Activated T-cell treated with anti-CD3 and anti-CD28 coated beads, Interleukin-2, amount 50 U/mL, for 72 hours (primary cell): ENCODE results near the gene SELENOM. TPM values are rescaled to one million over a fixed set of nuclear protein-coding genes. Genes with fewer than 3 reads are reported as not detected.
"Not testable (repeated sequence)": the region's sequence is repeated elsewhere in the genome, so short reads cannot be mapped to it uniquely, and the experiment has no call there.

Experiments used
- ATAC-seq, 2 donors: fragments of 150-1000 bp; cut with Tn5 transposase; replicated peaks in 1 of 2; 2 replicates each; pipeline ENCODE4 v1.10.0; 2021; ENCODE audit warnings: moderate library complexity in 2 of 2, mild to moderate bottlenecking in 1 of 2
- DNase-seq, 2 donors: peaks; one replicate each; pipeline ENCODE4 v3.0.0; 2021 to 2022; ENCODE audit warnings: mixed read lengths in 1 of 2
- H3K27ac Mint-ChIP-seq: one replicate; pipeline ENCODE4 v1.8.0; 2022; ENCODE audit warnings: mild to moderate bottlenecking, moderate library complexity, mixed read lengths
- H3K27me3 Mint-ChIP-seq: one replicate; pipeline ENCODE4 v1.8.0; 2022; ENCODE audit warnings: low read depth, mixed read lengths
- H3K36me3 Mint-ChIP-seq, 2 donors: one replicate each; pipeline ENCODE4 v1.8.0; 2022; ENCODE audit warnings: mixed read lengths in 2 of 2, mild to moderate bottlenecking in 1 of 2; ENCODE audit not compliant: insufficient read depth in 2 of 2
- H3K4me1 Mint-ChIP-seq: one replicate; pipeline ENCODE4 v1.8.0; 2022; ENCODE audit warnings: low read depth, mixed read lengths
- H3K4me3 Mint-ChIP-seq, 2 donors: one replicate each; pipeline ENCODE4 v1.8.0; 2022; ENCODE audit warnings: mild to moderate bottlenecking in 2 of 2, mixed read lengths in 2 of 2, moderate library complexity in 2 of 2
- H3K9me3 Mint-ChIP-seq, 2 donors: one replicate each; pipeline ENCODE4 v1.8.0; 2022; ENCODE audit warnings: mixed read lengths in 2 of 2
- total RNA-seq, 2 donors: library from RNA; stranded (reverse); gene quantifications; one replicate each; pipeline ENCODE4 v1.2.3, GENCODE V29; 2022

The SELENOM gene
- total RNA-seq, 2 donors from 2014 or later: 6.8 to 13.5 TPM

- no peak for ATAC-seq
These were observed 8.0 kb downstream of the SELENOM start for GRCh38 chr22:31099386-31099785.

GRCh38 chr22:31098632-31099110, 8.7 kb downstream of the SELENOM start:
- H3K4me1 Mint-ChIP-seq: no peaks in the 10 kb centered on the region
- H3K27me3 Mint-ChIP-seq: no peaks in the 10 kb centered on the region
- H3K4me3 Mint-ChIP-seq: no peak overlapping the region
- no peak overlapping the region for H3K27ac Mint-ChIP-seq
- DNase-seq: no peak
- ATAC-seq: no peak
- peaks cover 0 to 4% of the 10 kb centered on the region in 2 donors for H3K36me3 Mint-ChIP-seq
- no peaks in the 10 kb centered on the region for H3K9me3 Mint-ChIP-seq

More at GRCh38 chr22:31099386-31099785, 8.0 kb downstream of the SELENOM start:
- Mint-ChIP-seq H3K27ac (no peak overlapping the region), H3K36me3 (peaks cover 0 to 4% of the 10 kb centered on the region in 2 donors), H3K27me3 (no peaks in the 10 kb centered on the region), H3K4me1 (no peaks in the 10 kb centered on the region), H3K4me3 (no peak overlapping the region), H3K9me3 (no peaks in the 10 kb centered on the region)
- DNase-seq: no peak

GRCh38 chr22:31097941-31098631, 9.3 kb downstream of the SELENOM start:
- no peaks in the 10 kb centered on the region for H3K27me3 Mint-ChIP-seq
- H3K36me3 Mint-ChIP-seq: peaks cover 0 to 4% of the 10 kb centered on the region in 2 donors
- no peaks in the 10 kb centered on the region for H3K4me1 Mint-ChIP-seq

GRCh38 chr22:31097539-31097938, 9.8 kb downstream of the SELENOM start:
- not testable (repeated sequence) for H3K36me3 Mint-ChIP-seq, ATAC-seq

More at GRCh38 chr22:31097941-31098631, 9.3 kb downstream of the SELENOM start:
- H3K9me3 Mint-ChIP-seq: no peaks in the 10 kb centered on the region
- no peak for DNase-seq
- no peak overlapping the region for H3K4me3 Mint-ChIP-seq
- ATAC-seq: no peak
- no peak overlapping the region for H3K27ac Mint-ChIP-seq

GRCh38 chr22:31096657-31097279, 10.6 kb downstream of the SELENOM start:
- H3K27me3 Mint-ChIP-seq: no peaks in the 10 kb centered on the region
- no peak overlapping the region for H3K27ac Mint-ChIP-seq
- ATAC-seq: no peak
- no peak for DNase-seq
- no peaks in the 10 kb centered on the region for H3K4me1 Mint-ChIP-seq
- peaks cover 0 to 3% of the 10 kb centered on the region in 2 donors for H3K36me3 Mint-ChIP-seq
- H3K9me3 Mint-ChIP-seq: no peaks in the 10 kb centered on the region
- no peak overlapping the region for H3K4me3 Mint-ChIP-seq

More at GRCh38 chr22:31097539-31097938, 9.8 kb downstream of the SELENOM start:
- H3K9me3 Mint-ChIP-seq, H3K4me3 Mint-ChIP-seq, H3K4me1 Mint-ChIP-seq, H3K27ac Mint-ChIP-seq, H3K27me3 Mint-ChIP-seq, DNase-seq: not testable (repeated sequence)

- Mint-ChIP-seq H3K27me3 (no peaks in the 10 kb centered on the region), H3K9me3 (no peaks in the 10 kb centered on the region), H3K36me3 (no peaks in the 10 kb centered on the region), H3K27ac (no peak overlapping the region), H3K4me3 (no peak overlapping the region), H3K4me1 (no peaks in the 10 kb centered on the region)
- DNase-seq: no peak
- ATAC-seq: no peak
These were observed 11.6 kb downstream of the SELENOM start for GRCh38 chr22:31095637-31096249.

GRCh38 chr22:31094741-31095140, 12.6 kb downstream of the SELENOM start:
- Mint-ChIP-seq H3K4me3 (no peak overlapping the region), H3K9me3 (no peaks in the 10 kb centered on the region), H3K27ac (no peak overlapping the region), H3K27me3 (no peaks in the 10 kb centered on the region), H3K4me1 (no peaks in the 10 kb centered on the region), H3K36me3 (no peaks in the 10 kb centered on the region)
- DNase-seq: no peak
- ATAC-seq: no peak

GRCh38 chr22:31094021-31094551, 13.3 kb downstream of the SELENOM start:
- Mint-ChIP-seq H3K9me3 (no peaks in the 10 kb centered on the region), H3K4me3 (no peak overlapping the region), H3K36me3 (no peaks in the 10 kb centered on the region), H3K4me1 (no peaks in the 10 kb centered on the region), H3K27me3 (no peaks in the 10 kb centered on the region), H3K27ac (no peak overlapping the region)
- no peak for DNase-seq
- no peak for ATAC-seq

- no peaks in the 10 kb centered on the region for H3K27me3 Mint-ChIP-seq
- no peaks in the 10 kb centered on the region for H3K4me1 Mint-ChIP-seq
- no peak for ATAC-seq
- no peak for DNase-seq
- no peaks in the 10 kb centered on the region for H3K36me3 Mint-ChIP-seq
- H3K27ac Mint-ChIP-seq: no peak overlapping the region
- H3K4me3 Mint-ChIP-seq: no peak overlapping the region
- H3K9me3 Mint-ChIP-seq: no peaks in the 10 kb centered on the region
These were observed 14.1 kb downstream of the SELENOM start for GRCh38 chr22:31093086-31093850.

- Mint-ChIP-seq H3K36me3 (no peaks in the 10 kb centered on the region), H3K4me3 (no peak overlapping the region)
- no peak for DNase-seq
These were observed 15.2 kb downstream of the SELENOM start for GRCh38 chr22:31092161-31092560.

GRCh38 chr22:31091106-31091975, 16.0 kb downstream of the SELENOM start:
- Mint-ChIP-seq H3K4me1 (no peaks in the 10 kb centered on the region), H3K4me3 (no peak overlapping the region), H3K27me3 (no peaks in the 10 kb centered on the region), H3K36me3 (no peaks in the 10 kb centered on the region), H3K9me3 (no peaks in the 10 kb centered on the region), H3K27ac (no peak overlapping the region)
- DNase-seq (no peak), ATAC-seq (no peak)

More at GRCh38 chr22:31092161-31092560, 15.2 kb downstream of the SELENOM start:
- Mint-ChIP-seq H3K9me3 (no peaks in the 10 kb centered on the region), H3K27ac (no peak overlapping the region), H3K4me1 (no peaks in the 10 kb centered on the region), H3K27me3 (no peaks in the 10 kb centered on the region)
- no peak for ATAC-seq
